ENCODE results near the gene SPR. TPM values are rescaled to one million over a fixed set of nuclear protein-coding genes. Genes with fewer than 3 reads are reported as not detected.

The SPR gene
- total RNA-seq, 1 experiment from 2014 or later, result 40.6 TPM

GRCh38 chr2:72927619-72928550, 40.7 kb downstream of the SPR start:
- no peak for DNase-seq (ENCODE audit: extremely low read depth, low read depth)

DNA sequence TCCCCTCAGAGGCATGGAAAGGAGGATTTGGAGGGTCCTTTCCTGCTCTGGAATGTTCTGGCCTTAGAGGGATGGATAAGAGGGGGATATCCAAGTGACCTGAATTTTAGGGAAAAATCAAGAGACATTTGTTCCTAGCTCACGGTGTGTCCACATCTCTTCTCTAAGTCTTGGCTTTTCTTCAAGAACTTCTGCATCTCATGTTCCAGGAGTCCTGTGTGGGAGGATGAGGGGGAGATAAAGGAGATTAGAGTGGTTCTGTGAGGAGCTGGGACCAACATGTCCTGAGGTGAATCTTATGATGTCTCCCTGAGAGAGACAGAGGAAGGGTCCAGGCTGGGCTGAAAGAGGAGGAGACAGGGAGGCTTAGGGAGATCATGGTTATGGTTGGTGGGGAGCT, 41.8 kb downstream of the SPR start:
- no peak for DNase-seq (ENCODE audit: extremely low read depth, low read depth)

GRCh38 chr2:72931280-72931910, 44.2 kb downstream of the SPR start:
- no peak for DNase-seq (ENCODE audit: extremely low read depth, low read depth)

- DNase-seq (ENCODE audit: extremely low read depth, low read depth), result no peak
These were observed 45.0 kb downstream of the SPR start for GRCh38 chr2:72932045-72932740.

DNA sequence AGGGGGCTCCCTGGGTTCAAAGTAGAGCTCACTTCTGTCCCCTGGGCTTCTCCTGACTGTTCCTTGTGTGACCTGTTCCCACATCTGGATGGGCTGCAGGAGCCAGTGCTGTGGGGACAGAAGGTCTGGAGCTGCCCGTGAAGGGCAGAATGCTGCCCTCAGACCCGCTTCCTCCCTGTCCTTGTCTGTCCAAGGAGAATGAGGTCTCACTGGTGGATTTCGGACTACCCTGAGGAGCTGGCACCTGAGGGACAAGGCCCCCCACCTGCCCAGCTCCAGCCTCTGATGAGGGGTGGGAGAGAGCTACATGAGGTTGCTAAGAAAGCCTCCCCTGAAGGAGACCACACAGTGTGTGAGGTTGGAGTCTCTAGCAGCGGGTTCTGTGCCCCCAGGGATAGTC, 45.6 kb downstream of the SPR start:
- DNase-seq (ENCODE audit: extremely low read depth, low read depth), result no peak

GRCh38 chr2:72933207-72933606, 46.0 kb downstream of the SPR start:
- no peak for DNase-seq (ENCODE audit: extremely low read depth, low read depth)

DNA sequence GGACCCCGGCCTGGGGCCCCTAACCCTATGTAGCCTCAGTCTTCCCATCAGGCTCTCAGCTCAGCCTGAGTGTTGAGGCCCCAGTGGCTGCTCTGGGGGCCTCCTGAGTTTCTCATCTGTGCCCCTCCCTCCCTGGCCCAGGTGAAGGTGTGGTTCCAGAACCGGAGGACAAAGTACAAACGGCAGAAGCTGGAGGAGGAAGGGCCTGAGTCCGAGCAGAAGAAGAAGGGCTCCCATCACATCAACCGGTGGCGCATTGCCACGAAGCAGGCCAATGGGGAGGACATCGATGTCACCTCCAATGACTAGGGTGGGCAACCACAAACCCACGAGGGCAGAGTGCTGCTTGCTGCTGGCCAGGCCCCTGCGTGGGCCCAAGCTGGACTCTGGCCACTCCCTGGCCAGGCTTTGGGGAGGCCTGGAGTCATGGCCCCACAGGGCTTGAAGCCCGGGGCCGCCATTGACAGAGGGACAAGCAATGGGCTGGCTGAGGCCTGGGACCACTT, 46.5 kb downstream of the SPR start:
- no peak for DNase-seq (ENCODE audit: extremely low read depth, low read depth)

DNA sequence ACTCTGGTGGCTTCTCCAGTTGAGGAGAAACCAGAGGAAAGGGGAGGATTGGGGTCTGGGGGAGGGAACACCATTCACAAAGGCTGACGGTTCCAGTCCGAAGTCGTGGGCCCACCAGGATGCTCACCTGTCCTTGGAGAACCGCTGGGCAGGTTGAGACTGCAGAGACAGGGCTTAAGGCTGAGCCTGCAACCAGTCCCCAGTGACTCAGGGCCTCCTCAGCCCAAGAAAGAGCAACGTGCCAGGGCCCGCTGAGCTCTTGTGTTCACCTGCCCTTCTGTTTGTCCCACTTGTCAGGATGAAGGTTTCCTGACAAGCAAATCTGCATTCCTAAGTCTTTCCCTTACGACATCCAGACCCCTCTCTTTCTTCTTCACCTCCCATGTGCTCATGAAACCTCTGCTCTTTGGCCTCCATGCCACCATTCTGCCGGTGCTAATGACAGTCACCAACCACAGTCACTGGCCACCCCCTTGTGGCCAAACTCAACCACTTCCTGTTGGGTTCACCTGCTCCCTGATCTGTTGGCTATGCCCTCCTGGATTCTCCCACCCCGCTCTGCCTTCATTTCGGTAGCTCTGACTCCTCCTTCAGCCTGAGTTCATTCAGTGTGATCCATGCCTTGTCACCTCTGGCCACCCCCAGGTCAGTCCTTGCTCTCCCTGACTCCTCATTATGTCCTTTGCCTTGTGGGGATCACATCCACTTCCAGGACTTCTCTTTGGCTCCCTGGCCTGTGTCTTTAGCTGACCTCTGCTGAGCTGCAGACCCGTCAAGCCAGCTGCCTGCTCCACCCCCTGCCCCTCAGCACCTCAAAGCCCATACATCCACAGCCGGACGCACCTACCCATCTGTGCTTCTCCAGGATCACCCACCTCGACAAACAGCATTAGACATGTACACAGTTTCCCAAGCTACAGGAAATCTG, 47.7 kb downstream of the SPR start:
- no peak for DNase-seq (ENCODE audit: extremely low read depth, low read depth)

DNA sequence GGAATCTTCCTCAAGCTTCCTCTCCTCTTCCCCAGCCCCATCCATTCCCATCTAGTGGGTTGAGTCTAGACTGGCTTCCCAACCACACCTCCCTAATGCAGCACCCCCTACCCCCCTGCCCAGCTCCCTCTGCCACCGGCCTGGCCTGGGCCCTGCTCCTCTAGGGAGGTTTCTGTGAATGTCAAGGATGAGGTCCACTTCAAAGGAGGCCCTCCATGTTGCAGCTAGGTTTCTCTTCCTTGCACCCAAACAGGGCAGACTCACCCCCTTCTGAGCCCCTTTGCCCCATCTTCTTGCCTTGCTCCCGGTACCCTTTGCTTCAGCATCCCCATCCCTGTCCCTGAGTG, 48.4 kb downstream of the SPR start:
- DNase-seq (ENCODE audit: extremely low read depth, low read depth), result no peak

GRCh38 chr2:72936660-72937355, 49.6 kb downstream of the SPR start:
- no peak for DNase-seq (ENCODE audit: extremely low read depth, low read depth)

DNA sequence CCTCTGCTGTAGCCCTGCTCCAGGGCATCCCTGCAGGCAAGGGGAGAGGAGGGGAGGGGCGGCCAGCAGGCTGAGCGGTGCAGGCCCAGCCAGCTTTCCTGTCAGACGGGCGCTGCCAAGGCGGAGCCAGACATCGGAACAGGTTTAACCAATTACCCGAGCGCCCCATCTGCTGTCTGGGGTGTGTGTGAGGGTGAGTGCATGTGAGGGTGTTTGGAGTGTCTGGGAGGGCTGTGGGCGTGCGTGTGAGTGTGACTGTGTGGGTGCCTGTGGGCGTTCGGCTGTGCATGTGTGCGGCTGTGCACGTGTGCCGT, 50.1 kb downstream of the SPR start:
- DNase-seq (ENCODE audit: extremely low read depth, low read depth), result no peak

- no peak for DNase-seq (ENCODE audit: extremely low read depth, low read depth)
These were observed 51.2 kb downstream of the SPR start for GRCh38 chr2:72938455-72938854.

DNA sequence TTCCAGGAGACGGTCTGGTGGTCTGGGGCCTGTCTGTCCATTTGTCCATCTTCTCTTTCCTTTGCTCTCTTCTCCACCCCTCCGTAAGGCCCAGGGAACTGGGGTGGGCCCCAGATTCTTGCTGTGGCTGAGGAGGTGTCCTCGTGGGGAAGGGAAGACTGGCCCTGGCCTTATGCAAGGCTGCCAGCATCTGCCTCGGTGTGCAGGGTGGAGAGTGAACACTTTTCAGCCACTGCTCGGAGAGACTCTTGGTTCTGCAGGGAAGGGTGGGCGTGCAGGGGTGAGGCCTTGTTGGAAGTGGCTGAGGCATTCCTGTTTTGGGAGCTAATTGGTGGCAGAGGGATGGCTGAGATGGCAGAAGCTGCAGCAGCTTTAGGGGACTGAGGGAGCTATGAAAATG, 53.2 kb downstream of the SPR start:
- DNase-seq (ENCODE audit: extremely low read depth, low read depth), result no peak

DNA sequence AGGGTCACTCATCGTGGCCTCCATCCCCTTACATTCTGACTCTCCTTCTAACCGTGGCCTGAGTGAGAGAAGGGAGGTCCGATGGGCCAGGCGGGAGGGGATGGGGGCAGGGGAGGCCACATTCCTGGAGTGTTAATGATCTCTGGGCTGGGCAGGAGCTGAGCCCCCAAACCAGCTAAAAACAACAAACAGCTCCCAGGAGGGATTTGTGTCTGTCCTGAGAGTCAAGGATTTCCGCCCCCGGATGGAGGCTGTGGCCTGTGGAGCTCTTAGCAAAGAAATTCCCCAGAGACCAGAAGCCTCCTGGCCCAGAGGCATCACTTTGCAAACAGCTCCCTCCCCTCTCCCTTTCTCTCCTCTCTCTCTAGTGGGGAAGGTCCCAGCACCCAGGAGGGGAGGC, 53.6 kb downstream of the SPR start:
- DNase-seq (ENCODE audit: extremely low read depth, low read depth), result no peak

Other genes with a start within 250 kb of the SPR start
- 7.2 and 8.4 TPM in 2 replicates for gene EXOC6B, start 61.4 kb upstream of the SPR start, total RNA-seq (2014; rRNA removed; shearing (Covaris generic))
- gene EMX1, start 30.1 kb downstream of the SPR start, total RNA-seq (2014; rRNA removed; shearing (Covaris generic)), result not detected in 2 replicates
- 13.4 and 13.7 TPM in 2 replicates for gene SFXN5, start 184.3 kb downstream of the SPR start, total RNA-seq (2014; rRNA removed; shearing (Covaris generic))
- 12.8 and 13.3 TPM in 2 replicates for gene RAB11FIP5, start 225.5 kb downstream of the SPR start, total RNA-seq (2014; rRNA removed; shearing (Covaris generic))

All from NCI-H460 (cell line).